Measurements from ENCODE around the gene TMEM270. TPM values are rescaled to one million over a fixed set of nuclear protein-coding genes. Genes with fewer than 3 reads are reported as not detected.
A peak's percentile ranks its signal among the peaks of the same experiment; 100 is the strongest.

Gene TMEM270
- total and polyA plus RNA-seq, 2 of the 4 experiments (the other 2 are of a cell fraction), result 0.17 TPM; not detected in 1

- H3K4ac ChIP-seq (ENCODE audit: low read depth, low read length), result no peak overlapping the region
- H3K14ac ChIP-seq (replicated peaks; ENCODE audit: low read depth, low read length), result no peak overlapping the region
- dilution Hi-C loops (cut with HindIII; ENCODE audit: low sequenced_read_pairs, unreplicated experiment), result no loop called here
- no peak overlapping the region for H3K9ac ChIP-seq (ENCODE audit: low read depth, low read length)
- H4K8ac ChIP-seq (ENCODE audit: low read depth in 2 of 2, low read length in 2 of 2), result no peak overlapping the region
- H3K9me1 ChIP-seq (ENCODE audit: insufficient read depth, low read length), result peaks cover 2% of the 10 kb centered on the region
- H3K27ac ChIP-seq (ENCODE audit: insufficient read depth, low read length), result no peak overlapping the region
- no peak overlapping the region for H4K5ac ChIP-seq (ENCODE audit: low read depth, low read length)
- TF ChIP-seq RCOR1 (IDR thresholded peaks at IDR 0.05; ENCODE audit: insufficient replicate concordance, low read length) (no peak), MXI1 (IDR thresholded peaks at IDR 0.05; ENCODE audit: borderline replicate concordance, low read depth, low read length) (no peak), POLR2A (IDR thresholded peaks at IDR 0.05; ENCODE audit: low read depth, low read length) (no peak), MAFK (IDR thresholded peaks at IDR 0.05; ENCODE audit: low read depth, low read length) (no peak), SMC3 (IDR thresholded peaks at IDR 0.05; ENCODE audit: low read depth, low read length) (no peak), RFX5 (IDR thresholded peaks at IDR 0.05; ENCODE audit: low read depth, low read length) (no peak), MAZ (IDR thresholded peaks at IDR 0.05; ENCODE audit: borderline replicate concordance, low read depth, low read length) (no peak), RAD21 (IDR thresholded peaks at IDR 0.05; ENCODE audit: low read length) (no peak), CTCF (conservative IDR thresholded peaks at IDR 0.05; ENCODE audit: low read depth, low read length) (no peak), CEBPB (IDR thresholded peaks at IDR 0.05; ENCODE audit: low read depth, low read length) (no peak), ELK1 (IDR thresholded peaks at IDR 0.05; ENCODE audit: borderline replicate concordance, low read depth, low read length) (no peak), BHLHE40 (IDR thresholded peaks at IDR 0.05; ENCODE audit: low read depth, low read length) (no peak), CHD1 (IDR thresholded peaks at IDR 0.05; ENCODE audit: low read depth, low read length) (no peak), NFE2L2 (IDR thresholded peaks at IDR 0.05; ENCODE audit: low read depth, low read length) (no peak), USF2 (IDR thresholded peaks at IDR 0.05; ENCODE audit: low read depth, low read length) (no peak), FOS (IDR thresholded peaks at IDR 0.05; ENCODE audit: low read depth, low read length) (no peak)
- in situ Hi-C loops (cut with MboI; ENCODE audit: low sequenced_read_pairs), result no loop called here
- no peaks in the 10 kb centered on the region for H3K9me3 ChIP-seq (ENCODE audit: control insufficient read depth, insufficient read depth, low read length)
- intact Hi-C loops (cut with micrococcal nuclease), result no loop called here
- no peak overlapping the region for H3K4me2 ChIP-seq (ENCODE audit: low read depth, low read length)
- no peak overlapping the region for H3K56ac ChIP-seq (ENCODE audit: extremely low read depth, insufficient read depth, low read length)
- H2BK20ac ChIP-seq (ENCODE audit: low read depth, low read length), result no peak overlapping the region
- H3K23ac ChIP-seq (ENCODE audit: low read depth, low read length), result no peak overlapping the region
- 0 out of 2 replicates have a peak overlapping the region, but pooled peaks have one; percentile 87 for H2AK5ac ChIP-seq (ENCODE audit: low read depth, low read length)
- POLR2A ChIA-PET (ENCODE audit: unreplicated experiment), result no interaction called here
- H2AK9ac ChIP-seq (replicated peaks; ENCODE audit: low read depth, low read length, poor library complexity), result peak overlapping the region; percentile 37
- H4K20me1 ChIP-seq (ENCODE audit: insufficient read depth, low read length), result no peaks in the 10 kb centered on the region
- H3K18ac ChIP-seq (ENCODE audit: low read depth, low read length), result no peak overlapping the region
- H3K4me3 ChIP-seq (ENCODE audit: insufficient read depth, low read depth, low read length), result no peak overlapping the region
- H2AFZ ChIP-seq (replicated peaks; ENCODE audit: low read length, poor library complexity), result peak overlapping the region; percentile 32
- peaks cover 5 to 22% of the 10 kb centered on the region in 2 experiments for H3K79me1 ChIP-seq (ENCODE audit: low read depth in 1 of 2, low read length in 2 of 2)
- CTCF ChIA-PET, result no interaction called here
- no peak overlapping the region for H4K91ac ChIP-seq (ENCODE audit: insufficient read depth, low read depth, low read length)
- no peak overlapping the region for H2BK15ac ChIP-seq (ENCODE audit: low read depth, low read length)
- DNase-seq, result no peak
- 79% methylated on average over 3 of the region's 6 CpGs; no CpG with 5 or more reads in 1 of the 2 experiments for WGBS, 2 experiments (ENCODE audit: extremely low coverage in 2 of 2, insufficient read length in 1 of 2)
- H2BK120ac ChIP-seq (ENCODE audit: low read depth, low read length), result no peak overlapping the region
- no peaks in the 10 kb centered on the region for H3K4me1 ChIP-seq (ENCODE audit: control insufficient read depth, insufficient read depth, low read length)
- H2BK5ac ChIP-seq (ENCODE audit: low read depth, low read length, poor library complexity, severe bottlenecking), result no peak overlapping the region
- no TSS peak for BruUV-seq (replicated peaks)
- no peaks in the 10 kb centered on the region; the same call in 1 of the 2 replicates for H3K36me3 ChIP-seq (ENCODE audit: control insufficient read depth, insufficient read depth, low read length)
- ATAC-seq (ENCODE audit: low read depth), result no peak
- H3K27me3 ChIP-seq (ENCODE audit: control insufficient read depth, insufficient read depth, low read length), result no peaks in the 10 kb centered on the region
Observed at GRCh38 chr7:73838642-73839041, 22.3 kb upstream of the TMEM270 start.
